Activated T-helper 1 cell treated with Interleukin-2 at 50 U/mL for 16 hours (primary cell): ENCODE measurements around the gene SLC31A1.
"Not testable (repeated sequence)": the region's sequence is repeated elsewhere in the genome, so short reads cannot be mapped to it uniquely, and the experiment has no call there.

ENCODE experiments used
- DNase-seq: peaks from one replicate; pipeline ENCODE4 v3.0.0-alpha.2; 2020; ENCODE audit warnings: low read depth

The SLC31A1 gene

GRCh38 chr9:113220467-113221002 is 809 bp upstream of the SLC31A1 start:
- DNase-seq, result no peak

- DNase-seq, result no peak
Observed at GRCh38 chr9:113221800-113222481, 597 bp downstream of the SLC31A1 start.

- no peak for DNase-seq
Observed at GRCh38 chr9:113222482-113222841, 1.1 kb downstream of the SLC31A1 start.

- DNase-seq, result no peak
Observed at GRCh38 chr9:113223963-113224362, 2.6 kb downstream of the SLC31A1 start.

DNA sequence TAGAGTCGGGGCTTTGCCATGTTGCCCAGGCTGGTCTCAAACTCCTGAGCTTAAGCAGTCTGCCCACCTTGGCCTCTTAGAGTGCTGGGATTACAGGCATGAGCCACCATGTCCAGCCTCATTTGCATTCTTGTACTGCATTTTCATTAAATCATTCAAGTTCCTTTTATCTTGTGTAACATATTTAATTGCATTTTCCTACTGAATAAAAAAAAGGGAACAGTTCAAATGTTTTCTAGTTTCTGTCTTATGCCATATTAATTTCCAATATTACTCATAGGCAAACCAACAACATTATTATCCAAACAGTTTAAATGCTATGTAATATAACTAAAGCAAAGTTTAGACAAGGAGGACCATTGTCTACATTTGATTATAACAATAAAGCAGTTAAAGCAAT is 6.1 kb downstream of the SLC31A1 start:
- no peak for DNase-seq

GRCh38 chr9:113228130-113228665 is 6.9 kb downstream of the SLC31A1 start:
- no peak for DNase-seq

- DNase-seq, result no peak
Observed at GRCh38 chr9:113231701-113232100, 10.4 kb downstream of the SLC31A1 start.

DNA sequence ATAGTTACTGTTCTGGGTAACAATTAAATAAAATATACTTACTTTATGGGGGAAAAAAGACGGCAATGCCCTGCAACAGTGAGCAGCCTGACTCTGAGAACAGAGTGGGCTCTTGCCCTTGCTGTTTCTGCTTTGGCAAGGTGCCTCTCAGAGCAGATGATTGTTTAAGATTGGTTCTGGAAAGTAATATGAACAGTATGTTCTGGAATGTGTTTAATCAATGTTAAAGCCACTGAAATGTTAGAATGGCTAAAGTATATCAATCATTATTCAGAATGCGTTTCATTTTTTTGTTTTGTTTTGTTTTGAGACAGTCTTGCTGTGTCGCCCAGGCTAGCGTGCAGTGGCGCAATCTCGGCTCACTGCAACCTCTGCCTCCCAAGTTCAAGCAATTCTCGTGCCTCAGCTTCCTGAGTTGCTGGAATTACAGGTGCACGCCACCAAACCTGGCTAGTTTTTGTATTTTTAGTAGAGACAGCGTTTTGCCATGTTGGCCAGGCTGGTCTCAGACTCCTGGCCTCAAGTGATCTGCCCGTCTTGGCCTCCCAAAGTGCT is 14.4 kb downstream of the SLC31A1 start:
- DNase-seq, result not testable (repeated sequence)

GRCh38 chr9:113237026-113237425 is 15.7 kb downstream of the SLC31A1 start:
- DNase-seq, result no peak

DNA sequence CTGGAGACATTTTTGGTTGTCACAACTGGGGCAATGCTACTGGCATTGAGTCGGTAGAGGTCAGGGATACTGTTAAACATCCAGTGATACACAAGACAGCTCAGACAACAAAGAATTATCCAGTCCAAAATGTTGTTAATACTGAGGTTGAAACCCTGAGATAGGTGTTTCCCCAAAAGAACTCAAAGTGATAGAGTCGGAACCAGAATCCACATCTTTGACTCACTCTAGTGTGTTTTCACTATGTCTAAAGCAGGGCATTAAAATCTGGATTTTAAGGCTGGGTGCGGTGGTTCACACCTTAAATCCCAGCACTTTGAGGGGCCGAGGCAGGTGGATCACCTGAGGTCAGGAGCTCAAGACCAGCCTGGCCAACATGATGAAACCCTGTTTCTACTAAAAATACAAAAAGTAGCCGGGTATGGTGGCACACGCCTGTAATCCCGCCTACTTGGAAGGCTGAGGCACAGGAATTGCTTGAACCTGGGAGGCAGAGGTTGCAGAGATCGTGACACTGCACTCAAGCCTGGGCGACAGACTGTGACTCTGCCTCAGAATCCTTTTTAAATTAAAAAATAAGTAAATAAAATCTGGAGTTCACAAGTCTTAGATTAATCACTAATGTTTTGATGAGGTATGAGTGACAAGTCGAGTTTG is 17.0 kb downstream of the SLC31A1 start:
- DNase-seq, result no peak

DNA sequence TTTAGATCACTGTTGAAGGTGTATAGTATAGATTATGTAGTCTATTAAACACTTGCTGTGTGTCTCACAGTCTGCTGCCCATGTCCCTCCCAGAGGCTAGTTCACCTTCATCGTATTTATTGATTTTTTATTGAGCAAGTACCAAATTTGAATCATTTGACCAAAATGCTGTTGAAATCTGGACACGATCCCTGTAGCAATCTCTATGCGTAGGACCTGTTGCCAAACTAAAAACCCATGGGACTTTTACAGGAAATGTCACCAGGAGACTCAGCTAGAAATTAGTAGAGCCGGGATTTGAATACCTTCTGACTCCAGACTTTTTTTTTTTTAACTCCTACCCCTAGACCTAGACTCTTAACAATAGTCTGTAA is 17.5 kb downstream of the SLC31A1 start:
- DNase-seq, result no peak

- DNase-seq, result no peak
Observed at GRCh38 chr9:113241161-113241560, 19.8 kb downstream of the SLC31A1 start.

DNA sequence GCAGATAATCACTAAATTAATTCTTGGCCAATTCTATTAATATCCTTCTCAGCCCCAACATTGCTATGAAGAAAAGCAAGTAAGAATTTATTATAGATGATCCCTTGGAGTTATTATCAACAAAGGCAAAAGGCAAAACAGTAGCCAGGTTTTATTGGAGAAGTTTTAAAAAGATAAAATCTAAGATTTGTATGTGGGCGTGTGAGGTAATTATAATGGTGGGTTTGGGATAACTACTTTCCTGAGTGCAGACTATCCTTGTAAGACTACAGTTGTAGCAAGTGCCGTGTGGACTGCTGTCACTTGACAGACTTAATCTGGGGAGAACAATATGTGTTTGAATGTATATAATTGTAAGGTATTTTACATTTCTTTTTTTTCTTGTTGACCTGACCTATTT is 23.2 kb downstream of the SLC31A1 start:
- no peak for DNase-seq

DNA sequence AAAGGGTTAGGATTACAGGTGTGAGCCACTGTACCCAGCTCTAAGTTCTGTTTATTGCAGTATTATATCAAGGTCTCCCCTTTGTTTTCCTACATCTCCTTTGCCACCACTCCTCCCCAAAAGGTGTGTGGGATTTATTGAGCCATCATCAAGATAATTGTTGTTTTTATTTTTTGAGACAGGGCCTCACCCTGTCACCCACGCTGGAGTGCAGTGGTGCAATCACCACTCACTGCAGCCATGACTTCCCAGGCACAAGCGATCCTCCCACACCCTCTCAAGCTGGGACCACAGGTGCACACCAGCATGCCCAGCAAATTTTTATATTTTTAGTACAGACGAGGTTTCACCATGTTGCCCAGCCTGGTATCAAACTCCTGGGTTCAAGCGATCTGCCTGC is 24.6 kb downstream of the SLC31A1 start:
- DNase-seq, result no peak

GRCh38 chr9:113246928-113247327 is 25.6 kb downstream of the SLC31A1 start:
- no peak for DNase-seq

GRCh38 chr9:113247640-113248039 is 26.3 kb downstream of the SLC31A1 start:
- DNase-seq, result no peak

GRCh38 chr9:113249661-113250060 is 28.3 kb downstream of the SLC31A1 start:
- DNase-seq, result not testable (repeated sequence)

DNA sequence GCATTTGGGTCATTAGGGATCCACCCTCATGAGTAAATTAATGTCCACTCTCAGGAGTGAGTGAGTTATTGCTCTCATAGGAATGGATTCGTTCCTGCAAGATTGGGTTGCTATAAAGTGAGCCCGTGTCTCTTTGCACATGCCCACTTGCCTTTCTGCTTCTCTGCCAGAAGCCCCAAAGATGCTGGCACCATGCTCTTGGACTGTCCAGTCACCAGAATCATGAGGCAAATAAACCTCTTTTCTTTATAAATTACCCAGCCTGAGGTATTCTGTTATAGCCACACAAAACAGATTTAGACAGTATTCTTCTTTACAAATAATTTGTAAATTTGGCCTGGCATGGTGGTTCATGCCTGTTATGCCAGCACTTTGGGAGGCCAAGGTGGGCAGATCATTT is 29.5 kb downstream of the SLC31A1 start:
- DNase-seq, result no peak

DNA sequence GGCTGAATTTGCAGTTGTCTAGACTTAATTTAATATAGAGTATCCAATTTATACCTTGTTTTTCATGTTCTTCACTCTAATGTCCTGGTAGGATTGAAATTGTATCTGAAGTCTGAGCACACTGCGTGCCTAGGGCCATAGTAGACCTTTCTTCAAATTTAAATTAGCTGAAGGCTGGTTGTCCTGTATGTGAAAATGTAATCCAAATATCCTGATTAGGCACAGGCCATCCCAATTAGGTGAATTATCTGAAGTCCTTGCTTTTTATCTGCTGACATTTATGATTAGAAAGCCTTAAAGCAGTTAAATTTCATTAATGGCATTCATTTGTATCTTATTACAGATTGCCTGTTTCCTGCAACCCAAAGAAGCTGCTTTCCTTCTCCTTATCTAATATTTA is 33.6 kb downstream of the SLC31A1 start:
- no peak for DNase-seq

DNA sequence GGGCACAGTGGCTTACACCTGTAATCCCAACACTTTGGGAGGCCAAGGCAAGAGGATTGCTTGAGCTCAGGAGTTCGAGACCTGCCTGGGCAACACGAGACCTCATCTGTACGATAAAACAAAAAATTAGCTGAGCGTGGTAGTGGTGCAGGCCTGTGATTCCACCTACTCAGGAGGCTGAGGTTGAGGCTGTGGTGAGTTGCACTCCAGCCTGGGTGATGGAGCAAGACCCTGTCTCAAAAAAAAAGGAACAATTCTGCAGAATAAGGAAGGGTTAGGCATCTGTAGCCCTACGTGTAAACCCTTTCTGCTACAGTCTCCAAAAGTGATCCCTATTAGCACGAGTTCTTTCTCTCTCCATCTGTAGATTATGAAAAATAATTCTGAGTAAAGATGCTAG is 34.1 kb downstream of the SLC31A1 start:
- no peak for DNase-seq

- no peak for DNase-seq
Observed at GRCh38 chr9:113257863-113258262, 36.5 kb downstream of the SLC31A1 start.

DNA sequence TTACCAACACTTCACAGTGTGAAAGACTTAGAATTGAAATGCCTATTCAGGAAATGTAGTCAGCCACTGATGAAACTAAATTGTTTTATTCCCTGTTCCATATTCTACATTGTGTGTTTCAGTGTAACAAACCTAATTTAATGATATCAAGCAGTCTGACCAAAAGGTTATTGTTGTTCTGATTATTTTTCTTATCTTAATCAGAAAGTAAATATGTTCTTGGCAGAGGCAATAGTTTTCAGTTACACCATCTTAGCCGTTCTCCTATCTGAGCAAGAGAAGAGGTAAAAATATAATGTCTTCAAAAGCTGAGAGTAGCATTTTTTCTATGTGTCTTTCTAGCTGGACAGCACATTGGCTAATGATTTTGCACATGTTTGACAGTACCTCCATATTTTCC is 36.9 kb downstream of the SLC31A1 start:
- no peak for DNase-seq
